Erythroblast (primary cell): ENCODE results near the gene CNTN4.

Source experiments
- GATA1 ChIP-seq: IDR thresholded peaks from 2 replicates; pipeline ENCODE4 v1.6.1; 2011; ENCODE audit warnings: low read depth, mild to moderate bottlenecking, control low read depth, low read length, moderate library complexity
- POLR2A ChIP-seq: IDR thresholded peaks from 2 replicates; pipeline ENCODE4 v1.6.1; 2011; ENCODE audit warnings: mild to moderate bottlenecking, low read length

GRCh38 chr3:2504912-2505311, 406.2 kb downstream of the CNTN4 start:
- TF ChIP-seq POLR2A, result no peak
- no peak for TF ChIP-seq GATA1
